Panc1 (cell line): ENCODE results near the gene TMEM131.
"Not testable (repeated sequence)": the region's sequence is repeated elsewhere in the genome, so short reads cannot be mapped to it uniquely, and the experiment has no call there.

Source experiments
- TF ChIP-seq, protein P1 (sequence below), 2 experiments: IDR thresholded peaks; 2 replicates each; pipeline ENCODE4 v1.6.1; 2011 to 2012; ENCODE audit warnings: low read depth in 2 of 2, control low read depth in 1 of 2, low read length in 1 of 2, mild to moderate bottlenecking in 1 of 2, moderate library complexity in 1 of 2; ENCODE audit not compliant: insufficient read depth in 1 of 2
- TF ChIP-seq, protein P2 (sequence below): fragments of 450-650 bp; IDR thresholded peaks from 2 replicates; pipeline ENCODE4 v1.5.1; 2017; ENCODE audit warnings: mild to moderate bottlenecking

DNA sequence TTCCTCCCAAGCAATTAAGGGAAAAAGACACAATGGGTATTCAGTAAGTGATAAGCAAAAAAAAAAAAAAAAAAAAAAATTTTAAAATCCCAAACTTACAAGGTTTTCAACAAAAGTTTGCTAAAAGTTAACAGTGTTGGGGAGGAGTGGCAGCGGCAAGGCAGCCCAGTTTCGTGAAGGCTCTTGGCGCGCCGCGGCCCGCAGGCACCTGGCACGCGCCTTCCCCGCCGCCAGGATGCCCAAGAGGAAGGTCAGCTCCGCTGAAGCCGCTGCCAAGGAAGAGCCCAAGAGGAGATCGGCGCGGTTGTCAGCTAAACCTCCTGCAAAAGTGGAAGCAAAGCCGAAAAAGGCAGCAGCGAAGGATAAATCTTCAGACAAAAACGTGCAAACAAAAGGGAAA lies 168.7 kb downstream of the TMEM131 start:
- TF ChIP-seq, protein P1, sequence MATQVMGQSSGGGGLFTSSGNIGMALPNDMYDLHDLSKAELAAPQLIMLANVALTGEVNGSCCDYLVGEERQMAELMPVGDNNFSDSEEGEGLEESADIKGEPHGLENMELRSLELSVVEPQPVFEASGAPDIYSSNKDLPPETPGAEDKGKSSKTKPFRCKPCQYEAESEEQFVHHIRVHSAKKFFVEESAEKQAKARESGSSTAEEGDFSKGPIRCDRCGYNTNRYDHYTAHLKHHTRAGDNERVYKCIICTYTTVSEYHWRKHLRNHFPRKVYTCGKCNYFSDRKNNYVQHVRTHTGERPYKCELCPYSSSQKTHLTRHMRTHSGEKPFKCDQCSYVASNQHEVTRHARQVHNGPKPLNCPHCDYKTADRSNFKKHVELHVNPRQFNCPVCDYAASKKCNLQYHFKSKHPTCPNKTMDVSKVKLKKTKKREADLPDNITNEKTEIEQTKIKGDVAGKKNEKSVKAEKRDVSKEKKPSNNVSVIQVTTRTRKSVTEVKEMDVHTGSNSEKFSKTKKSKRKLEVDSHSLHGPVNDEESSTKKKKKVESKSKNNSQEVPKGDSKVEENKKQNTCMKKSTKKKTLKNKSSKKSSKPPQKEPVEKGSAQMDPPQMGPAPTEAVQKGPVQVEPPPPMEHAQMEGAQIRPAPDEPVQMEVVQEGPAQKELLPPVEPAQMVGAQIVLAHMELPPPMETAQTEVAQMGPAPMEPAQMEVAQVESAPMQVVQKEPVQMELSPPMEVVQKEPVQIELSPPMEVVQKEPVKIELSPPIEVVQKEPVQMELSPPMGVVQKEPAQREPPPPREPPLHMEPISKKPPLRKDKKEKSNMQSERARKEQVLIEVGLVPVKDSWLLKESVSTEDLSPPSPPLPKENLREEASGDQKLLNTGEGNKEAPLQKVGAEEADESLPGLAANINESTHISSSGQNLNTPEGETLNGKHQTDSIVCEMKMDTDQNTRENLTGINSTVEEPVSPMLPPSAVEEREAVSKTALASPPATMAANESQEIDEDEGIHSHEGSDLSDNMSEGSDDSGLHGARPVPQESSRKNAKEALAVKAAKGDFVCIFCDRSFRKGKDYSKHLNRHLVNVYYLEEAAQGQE (IDR thresholded peaks at IDR 0.05; ENCODE audit: insufficient read depth in 1 of 2, low read depth in 2 of 2, low read length in 1 of 2) = not testable (repeated sequence)
- TF ChIP-seq, protein P2, sequence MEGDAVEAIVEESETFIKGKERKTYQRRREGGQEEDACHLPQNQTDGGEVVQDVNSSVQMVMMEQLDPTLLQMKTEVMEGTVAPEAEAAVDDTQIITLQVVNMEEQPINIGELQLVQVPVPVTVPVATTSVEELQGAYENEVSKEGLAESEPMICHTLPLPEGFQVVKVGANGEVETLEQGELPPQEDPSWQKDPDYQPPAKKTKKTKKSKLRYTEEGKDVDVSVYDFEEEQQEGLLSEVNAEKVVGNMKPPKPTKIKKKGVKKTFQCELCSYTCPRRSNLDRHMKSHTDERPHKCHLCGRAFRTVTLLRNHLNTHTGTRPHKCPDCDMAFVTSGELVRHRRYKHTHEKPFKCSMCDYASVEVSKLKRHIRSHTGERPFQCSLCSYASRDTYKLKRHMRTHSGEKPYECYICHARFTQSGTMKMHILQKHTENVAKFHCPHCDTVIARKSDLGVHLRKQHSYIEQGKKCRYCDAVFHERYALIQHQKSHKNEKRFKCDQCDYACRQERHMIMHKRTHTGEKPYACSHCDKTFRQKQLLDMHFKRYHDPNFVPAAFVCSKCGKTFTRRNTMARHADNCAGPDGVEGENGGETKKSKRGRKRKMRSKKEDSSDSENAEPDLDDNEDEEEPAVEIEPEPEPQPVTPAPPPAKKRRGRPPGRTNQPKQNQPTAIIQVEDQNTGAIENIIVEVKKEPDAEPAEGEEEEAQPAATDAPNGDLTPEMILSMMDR = not testable (repeated sequence)
